Ascending aorta (tissue), 2 donors: ENCODE measurements around the gene PTPN9. TPM values are rescaled to one million over a fixed set of nuclear protein-coding genes. Genes with fewer than 3 reads are reported as not detected.
"Not testable (repeated sequence)": the region's sequence is repeated elsewhere in the genome, so short reads cannot be mapped to it uniquely, and the experiment has no call there.

Source experiments
- DNase-seq, 2 donors: peaks; one replicate each; pipeline ENCODE4 v3.0.0-alpha.2; 2019; ENCODE audit warnings: low spot score in 2 of 2
- H3K27ac ChIP-seq, 2 donors: fragments of 200-600 bp; sonication (generic); one replicate each; pipeline ENCODE4 v1.5.1; 2016 to 2017; ENCODE audit warnings: mild to moderate bottlenecking in 1 of 2
- H3K27me3 ChIP-seq: fragments of 200-600 bp; sonication (generic); one replicate; pipeline ENCODE4 v1.5.1; 2017
- H3K36me3 ChIP-seq, 2 donors: fragments of 200-600 bp; sonication (generic); one replicate each; pipeline ENCODE4 v1.5.1; 2016
- H3K4me1 ChIP-seq, 2 donors: fragments of 200-600 bp; sonication (generic); one replicate each; pipeline ENCODE4 v1.5.1; 2016 to 2017; ENCODE audit warnings: mild to moderate bottlenecking in 1 of 2
- H3K4me3 ChIP-seq, 2 donors: fragments of 200-600 bp; sonication (generic); one replicate each; pipeline ENCODE4 v1.5.1; 2016 to 2017; ENCODE audit warnings: mild to moderate bottlenecking in 1 of 2
- H3K9me3 ChIP-seq, 2 donors: fragments of 200-600 bp; sonication (generic); one replicate each; pipeline ENCODE4 v1.5.1; 2016
- intact Hi-C: fragments of 100-400 bp; cut with DNase I; formaldehyde crosslinking; loops from one replicate; pipeline ENCODE4 v1.15.1; 2023
- total RNA-seq: library from RNA; depleted of rRNA; stranded (reverse); fragments of >200 nt; gene quantifications from one replicate; pipeline ENCODE4 v1.1.0, GENCODE V29; 2016
- TF ChIP-seq, protein P1 (sequence below), 3 experiments: fragments of 200-600 bp in 2 of 3; fragments of 450-650 bp in 1 of 3; sonication (generic) in 2 of 3; IDR thresholded peaks; one replicate each; pipeline ENCODE4 v1.5.1; 2016 to 2019; ENCODE audit warnings: antibody characterized with exemption in 3 of 3, mild to moderate bottlenecking in 1 of 3, moderate library complexity in 1 of 3

Gene PTPN9
- total RNA-seq, 1 donor from 2014 or later = 7.1 TPM

DNA sequence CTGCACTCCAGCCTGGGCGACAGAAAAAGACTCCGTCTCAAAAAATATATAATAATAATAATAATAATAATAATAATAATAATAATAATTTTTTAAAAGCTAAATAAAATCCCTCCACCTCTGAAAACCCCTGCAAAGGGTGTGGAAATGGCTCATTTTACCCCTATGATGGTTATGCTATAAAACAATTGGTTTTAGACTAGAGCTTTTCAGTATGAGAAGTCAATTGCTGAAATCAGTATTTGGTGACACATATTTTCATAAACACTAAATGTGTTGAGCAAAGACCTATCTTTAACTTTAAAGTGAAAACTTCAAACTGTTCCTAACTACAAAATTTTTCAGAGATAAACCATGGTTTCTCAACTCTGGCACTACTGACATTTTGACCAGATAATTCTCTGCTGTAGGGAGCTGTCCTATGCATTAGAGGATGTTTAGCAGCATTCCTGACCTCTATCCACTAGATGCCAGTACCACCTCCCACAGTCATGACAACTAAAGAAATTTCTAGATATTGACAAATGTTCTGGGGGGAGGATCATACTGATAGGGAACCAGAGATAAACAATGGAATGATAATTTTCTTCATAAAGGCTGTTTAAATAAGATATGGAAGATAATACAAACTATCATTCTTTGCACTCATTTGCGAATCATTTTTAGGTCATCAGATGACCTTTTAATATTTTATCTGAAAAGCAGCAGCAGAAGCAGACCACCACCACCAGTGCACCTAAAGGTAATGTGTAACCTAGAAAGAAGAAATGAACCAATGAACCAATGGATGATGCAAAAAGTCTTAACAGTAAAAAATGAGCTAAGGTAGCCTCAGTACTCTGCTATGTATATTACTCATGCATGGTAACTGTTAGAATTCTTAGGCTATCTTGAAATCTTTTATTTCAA lies 13.8 kb downstream of the PTPN9 start:
- no peaks in the 10 kb centered on the region for H3K4me1 ChIP-seq
- DNase-seq = no peak
- H3K4me3 ChIP-seq = no peak overlapping the region
- H3K36me3 ChIP-seq = no peaks in the 10 kb centered on the region
- TF ChIP-seq, protein P1, sequence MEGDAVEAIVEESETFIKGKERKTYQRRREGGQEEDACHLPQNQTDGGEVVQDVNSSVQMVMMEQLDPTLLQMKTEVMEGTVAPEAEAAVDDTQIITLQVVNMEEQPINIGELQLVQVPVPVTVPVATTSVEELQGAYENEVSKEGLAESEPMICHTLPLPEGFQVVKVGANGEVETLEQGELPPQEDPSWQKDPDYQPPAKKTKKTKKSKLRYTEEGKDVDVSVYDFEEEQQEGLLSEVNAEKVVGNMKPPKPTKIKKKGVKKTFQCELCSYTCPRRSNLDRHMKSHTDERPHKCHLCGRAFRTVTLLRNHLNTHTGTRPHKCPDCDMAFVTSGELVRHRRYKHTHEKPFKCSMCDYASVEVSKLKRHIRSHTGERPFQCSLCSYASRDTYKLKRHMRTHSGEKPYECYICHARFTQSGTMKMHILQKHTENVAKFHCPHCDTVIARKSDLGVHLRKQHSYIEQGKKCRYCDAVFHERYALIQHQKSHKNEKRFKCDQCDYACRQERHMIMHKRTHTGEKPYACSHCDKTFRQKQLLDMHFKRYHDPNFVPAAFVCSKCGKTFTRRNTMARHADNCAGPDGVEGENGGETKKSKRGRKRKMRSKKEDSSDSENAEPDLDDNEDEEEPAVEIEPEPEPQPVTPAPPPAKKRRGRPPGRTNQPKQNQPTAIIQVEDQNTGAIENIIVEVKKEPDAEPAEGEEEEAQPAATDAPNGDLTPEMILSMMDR (IDR thresholded peaks at IDR 0.05) = no peak
- no peak overlapping the region for H3K27ac ChIP-seq
- H3K9me3 ChIP-seq = no peaks in the 10 kb centered on the region
- intact Hi-C loops = no loop called here
- H3K27me3 ChIP-seq = no peaks in the 10 kb centered on the region

DNA sequence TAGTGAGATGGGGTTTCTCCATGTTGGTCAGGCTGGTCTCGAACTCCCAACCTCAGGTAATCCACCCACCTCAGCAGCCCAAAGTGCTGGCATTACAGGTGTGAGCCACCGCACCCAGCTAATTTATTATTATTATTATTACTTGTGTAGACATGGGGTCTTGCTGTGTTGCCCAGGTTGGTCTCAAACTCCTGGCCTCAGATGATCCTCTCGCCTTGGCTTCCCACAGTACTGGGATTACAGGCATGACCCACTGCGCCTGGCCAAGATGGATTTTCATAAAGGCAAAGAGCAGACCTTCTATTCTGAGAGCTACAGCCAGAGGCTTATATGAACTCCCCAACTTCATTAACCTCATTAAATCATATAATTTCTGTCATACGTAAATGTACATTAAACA lies 17.2 kb downstream of the PTPN9 start:
- TF ChIP-seq, protein P1 (IDR thresholded peaks at IDR 0.05) = no peak
- intact Hi-C loops = no loop called here

DNA sequence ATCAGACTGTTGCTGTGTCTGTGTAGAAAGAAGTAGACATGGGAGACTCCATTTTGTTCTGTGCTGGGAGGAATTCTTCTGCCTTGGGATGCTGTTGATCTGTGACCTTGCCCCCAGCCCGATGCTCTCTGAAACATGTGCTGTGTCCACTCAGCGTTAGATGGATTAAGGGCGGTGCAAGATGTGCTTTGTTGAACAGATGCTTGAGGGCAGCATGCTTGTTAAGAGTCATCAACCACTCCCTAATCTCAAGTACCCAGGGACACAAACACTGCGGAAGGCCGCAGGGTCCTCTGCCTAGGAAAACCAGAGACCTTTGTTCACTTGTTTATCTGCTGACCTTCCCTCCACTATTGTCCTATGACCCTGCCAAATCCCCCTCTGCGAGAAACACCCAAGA lies 19.8 kb downstream of the PTPN9 start:
- H3K4me1 ChIP-seq, H3K27ac ChIP-seq, DNase-seq, intact Hi-C loops, H3K4me3 ChIP-seq, H3K9me3 ChIP-seq, H3K27me3 ChIP-seq, H3K36me3 ChIP-seq: not testable (repeated sequence)

More for the DNA sequence above, 17.2 kb downstream of the PTPN9 start:
- H3K4me1 ChIP-seq = no peaks in the 10 kb centered on the region
- no peak overlapping the region for H3K4me3 ChIP-seq
- H3K27me3 ChIP-seq = no peaks in the 10 kb centered on the region
- DNase-seq = no peak
- H3K9me3 ChIP-seq = no peaks in the 10 kb centered on the region
- no peak overlapping the region for H3K27ac ChIP-seq
- no peaks in the 10 kb centered on the region for H3K36me3 ChIP-seq

DNA sequence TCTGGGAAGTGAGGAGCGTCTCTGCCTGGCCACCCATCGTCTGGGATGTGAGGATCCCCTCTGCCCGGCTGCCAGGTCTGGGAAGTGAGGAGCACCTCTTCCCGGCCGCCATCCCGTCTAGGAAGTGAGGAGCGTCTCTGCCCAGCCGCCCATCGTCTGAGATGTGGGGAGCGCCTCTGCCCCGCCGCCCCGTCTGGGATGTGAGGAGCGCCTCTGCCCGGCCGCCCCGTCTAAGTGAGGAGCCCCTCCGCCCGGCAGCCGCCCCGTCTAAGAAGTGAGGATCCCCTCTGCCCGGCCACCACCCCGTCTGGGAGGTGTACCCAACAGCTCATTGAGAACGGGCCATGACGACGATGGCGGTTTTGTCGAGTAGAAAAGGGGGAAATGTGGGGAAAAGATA lies 20.2 kb downstream of the PTPN9 start:
- intact Hi-C loops, H3K9me3 ChIP-seq, H3K27me3 ChIP-seq, H3K4me1 ChIP-seq, DNase-seq, H3K36me3 ChIP-seq, H3K27ac ChIP-seq, H3K4me3 ChIP-seq: not testable (repeated sequence)

GRCh38 chr15:75554717-75555116 lies 24.4 kb downstream of the PTPN9 start:
- H3K4me3 ChIP-seq = no peak overlapping the region
- TF ChIP-seq, protein P1 (IDR thresholded peaks at IDR 0.05) = no peak
- H3K9me3 ChIP-seq = no peaks in the 10 kb centered on the region
- no peaks in the 10 kb centered on the region for H3K36me3 ChIP-seq
- H3K27me3 ChIP-seq = no peaks in the 10 kb centered on the region
- no peaks in the 10 kb centered on the region for H3K4me1 ChIP-seq
- intact Hi-C loops = no loop called here
- H3K27ac ChIP-seq = no peak overlapping the region
- no peak for DNase-seq

- TF ChIP-seq, protein P1 (IDR thresholded peaks at IDR 0.05) = no peak
- no peak for DNase-seq
These were observed 25.5 kb downstream of the PTPN9 start for GRCh38 chr15:75553659-75554058.

More at GRCh38 chr15:75553659-75554058, 25.5 kb downstream of the PTPN9 start:
- Histone ChIP-seq H3K4me1 (no peaks in the 10 kb centered on the region), H3K4me3 (no peak overlapping the region), H3K36me3 (no peaks in the 10 kb centered on the region), H3K27me3 (no peaks in the 10 kb centered on the region), H3K27ac (no peak overlapping the region), H3K9me3 (no peaks in the 10 kb centered on the region)
- intact Hi-C loops = no loop called here
